Immature natural killer cell (primary cell): Measurements from ENCODE around the gene SLC25A45. TPM values are rescaled to one million over a fixed set of nuclear protein-coding genes. Genes with fewer than 3 reads are reported as not detected.
A peak's percentile ranks its signal among the peaks of the same experiment; 100 is the strongest.

Experiments used
- DNase-seq, 3 donors: peaks; one replicate each; pipeline ENCODE4 v3.0.0; 2022; ENCODE audit warnings: mixed read lengths in 1 of 3
- H3K27ac Mint-ChIP-seq, 6 donors: one replicate each; pipeline ENCODE4 v1.8.0; 2020; ENCODE audit warnings: mixed read lengths in 6 of 6, mild to moderate bottlenecking in 5 of 6, inconsistent platforms in 4 of 6, moderate library complexity in 3 of 6
- H3K27me3 Mint-ChIP-seq, 3 donors: one replicate each; pipeline ENCODE4 v1.8.0; 2020 to 2021; ENCODE audit warnings: low read depth in 3 of 3, mild to moderate bottlenecking in 3 of 3, mixed read lengths in 3 of 3, moderate library complexity in 3 of 3, inconsistent platforms in 1 of 3
- H3K36me3 Mint-ChIP-seq, 3 donors: one replicate each; pipeline ENCODE4 v1.8.0; 2020; ENCODE audit warnings: mixed read lengths in 3 of 3, inconsistent platforms in 2 of 3, mild to moderate bottlenecking in 2 of 3
- H3K4me1 Mint-ChIP-seq, 2 donors: one replicate each; pipeline ENCODE4 v1.8.0; 2020; ENCODE audit warnings: inconsistent platforms in 2 of 2, mild to moderate bottlenecking in 2 of 2, mixed read lengths in 2 of 2, moderate library complexity in 1 of 2
- H3K4me3 Mint-ChIP-seq, 5 donors: one replicate each; pipeline ENCODE4 v1.8.0; 2020; ENCODE audit warnings: mild to moderate bottlenecking in 5 of 5, mixed read lengths in 5 of 5, inconsistent platforms in 3 of 5, moderate library complexity in 3 of 5
- H3K9me3 Mint-ChIP-seq, 6 donors: one replicate each; pipeline ENCODE4 v1.8.0; 2020; ENCODE audit warnings: mild to moderate bottlenecking in 6 of 6, mixed read lengths in 6 of 6, inconsistent platforms in 4 of 6, moderate library complexity in 3 of 6
- polyA plus RNA-seq, 3 donors: library from polyadenylated mRNA; unstranded; fragments of 300-500 nt; fragmentation: Illumina TruSeq; gene quantifications; one replicate each; pipeline ENCODE4 v1.2.3, GENCODE V29; 2021

SLC25A45 gene
- polyA plus RNA-seq, 3 donors from 2014 or later: 4.5 to 16.0 (median 10.3) TPM

DNA sequence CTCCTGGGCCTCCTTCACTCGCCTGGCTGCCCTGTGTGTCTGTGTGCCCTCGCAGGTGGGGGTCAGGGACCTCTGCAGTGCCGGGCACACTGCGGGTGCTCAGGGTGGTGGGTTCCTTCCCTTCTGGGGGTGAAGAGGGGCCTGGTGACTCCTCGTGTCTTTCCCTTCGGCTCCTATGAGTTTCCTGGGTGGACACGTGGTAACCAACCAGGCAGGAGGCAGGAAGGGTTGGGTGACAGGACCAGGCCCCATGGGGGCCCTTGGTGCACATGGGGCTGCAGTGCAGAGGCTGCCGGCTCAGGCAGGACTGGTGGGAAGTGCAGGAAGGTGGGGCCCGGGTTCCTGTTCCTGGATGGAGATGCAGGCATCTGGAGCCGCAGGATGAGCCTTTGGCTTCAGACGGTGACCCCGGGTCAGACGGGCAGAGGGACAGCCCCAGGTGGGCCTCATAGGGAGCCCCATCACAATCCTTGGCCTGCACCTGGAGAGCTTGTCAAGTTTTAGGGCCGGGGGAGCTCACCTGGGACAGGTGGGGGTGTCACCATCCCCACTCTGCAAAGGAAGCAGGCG lies 13.6 kb upstream of the SLC25A45 start:
- no peak overlapping the region for H3K27ac Mint-ChIP-seq
- H3K4me3 Mint-ChIP-seq: no peak overlapping the region
- no peak for DNase-seq
- peaks cover 5 to 16% (median 5%) of the 10 kb centered on the region in 3 donors for H3K36me3 Mint-ChIP-seq
- H3K4me1 Mint-ChIP-seq: peaks cover 11 to 12% of the 10 kb centered on the region in 2 donors
- no peaks in the 10 kb centered on the region for H3K27me3 Mint-ChIP-seq
- no peaks in the 10 kb centered on the region for H3K9me3 Mint-ChIP-seq

DNA sequence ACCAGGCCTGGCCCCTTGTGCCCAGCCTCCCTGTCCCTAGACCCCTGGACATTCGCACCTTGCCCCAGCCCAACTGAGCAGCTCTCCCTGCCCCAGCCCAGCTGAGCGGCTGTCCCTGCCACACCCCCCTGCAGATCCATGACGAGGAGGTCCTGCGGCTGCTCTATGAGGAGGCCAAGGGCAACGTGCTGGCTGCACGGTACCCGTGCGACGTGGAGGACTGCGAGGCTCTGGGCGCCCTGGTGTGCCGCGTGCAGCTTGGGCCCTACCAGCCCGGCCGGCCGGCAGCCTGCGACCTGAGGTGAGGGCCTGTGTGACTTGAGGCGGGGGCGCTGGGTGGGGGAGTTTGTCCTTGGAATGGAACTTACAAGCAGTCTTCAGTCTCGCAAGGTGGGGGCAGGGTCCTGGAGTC lies 11.7 kb upstream of the SLC25A45 start:
- H3K27ac Mint-ChIP-seq: no peak overlapping the region
- H3K9me3 Mint-ChIP-seq: no peaks in the 10 kb centered on the region
- H3K36me3 Mint-ChIP-seq: peaks cover 5 to 16% (median 5%) of the 10 kb centered on the region in 3 donors
- no peak overlapping the region for H3K4me3 Mint-ChIP-seq
- no peaks in the 10 kb centered on the region for H3K27me3 Mint-ChIP-seq
- H3K4me1 Mint-ChIP-seq: peaks cover 23% of the 10 kb centered on the region in 2 donors
- no peak for DNase-seq

DNA sequence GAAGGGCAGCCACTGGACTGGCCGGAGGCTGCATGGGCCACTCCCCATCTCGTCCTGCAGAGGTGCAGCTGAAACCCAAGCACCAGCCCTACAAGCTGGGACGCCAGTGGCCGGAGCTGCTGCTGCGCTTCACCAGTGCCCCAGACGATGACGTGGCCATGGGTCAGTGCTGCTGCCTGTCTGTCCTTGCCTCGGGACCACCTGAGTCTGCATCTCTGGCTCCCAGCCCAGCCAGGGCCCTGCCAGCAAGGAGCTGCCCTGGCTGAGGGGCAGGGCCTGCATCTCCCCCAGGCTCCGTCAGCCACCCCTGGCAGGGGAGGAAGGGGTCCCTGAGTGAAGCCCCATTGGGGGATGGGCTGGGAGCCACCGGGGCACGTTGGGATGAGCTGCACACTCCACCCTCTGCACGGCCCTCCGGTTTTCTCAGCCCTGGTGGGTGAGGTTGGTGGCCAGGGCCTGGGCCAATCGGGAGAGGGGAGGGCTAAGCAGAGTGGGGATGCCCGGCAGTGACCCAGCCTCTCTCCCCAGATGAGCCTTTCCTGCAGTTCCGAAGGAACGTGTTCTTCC lies 11.2 kb upstream of the SLC25A45 start:
- no peaks in the 10 kb centered on the region for H3K9me3 Mint-ChIP-seq
- no peak overlapping the region for H3K27ac Mint-ChIP-seq
- no peak for DNase-seq
- H3K4me1 Mint-ChIP-seq: peaks cover 28% of the 10 kb centered on the region in 2 donors
- peaks cover 5 to 15% (median 5%) of the 10 kb centered on the region in 3 donors for H3K36me3 Mint-ChIP-seq
- no peaks in the 10 kb centered on the region for H3K27me3 Mint-ChIP-seq
- H3K4me3 Mint-ChIP-seq: no peak overlapping the region

DNA sequence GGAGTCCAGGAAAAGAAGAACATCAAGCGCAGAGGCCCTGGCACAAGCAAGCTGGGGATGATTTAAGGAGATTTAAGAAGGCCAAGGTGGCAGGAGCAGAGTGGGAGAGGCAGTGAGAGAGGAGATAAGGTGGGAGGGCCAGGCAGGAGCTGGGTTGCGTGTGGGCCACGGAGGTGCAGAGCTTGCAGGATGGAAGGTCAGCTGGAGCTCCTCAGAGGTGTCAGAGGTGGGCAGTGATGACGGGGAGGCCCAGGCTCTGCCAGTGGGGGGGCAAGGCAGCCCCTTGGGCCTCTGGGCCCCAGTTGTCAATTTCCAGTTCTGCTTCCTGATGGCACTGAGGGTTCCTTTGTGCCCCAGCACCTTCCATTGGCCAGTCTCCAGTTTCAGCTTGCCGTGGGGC lies 10.5 kb upstream of the SLC25A45 start:
- H3K27ac Mint-ChIP-seq: peak overlapping the region in 2 of 6 donors; percentile 26 to 30
- no peaks in the 10 kb centered on the region for H3K27me3 Mint-ChIP-seq
- peaks cover 5 to 11% (median 5%) of the 10 kb centered on the region in 3 donors for H3K36me3 Mint-ChIP-seq
- no peak for DNase-seq
- no peaks in the 10 kb centered on the region for H3K9me3 Mint-ChIP-seq
- H3K4me1 Mint-ChIP-seq: peaks cover 33 to 35% of the 10 kb centered on the region in 2 donors
- H3K4me3 Mint-ChIP-seq: no peak overlapping the region

DNA sequence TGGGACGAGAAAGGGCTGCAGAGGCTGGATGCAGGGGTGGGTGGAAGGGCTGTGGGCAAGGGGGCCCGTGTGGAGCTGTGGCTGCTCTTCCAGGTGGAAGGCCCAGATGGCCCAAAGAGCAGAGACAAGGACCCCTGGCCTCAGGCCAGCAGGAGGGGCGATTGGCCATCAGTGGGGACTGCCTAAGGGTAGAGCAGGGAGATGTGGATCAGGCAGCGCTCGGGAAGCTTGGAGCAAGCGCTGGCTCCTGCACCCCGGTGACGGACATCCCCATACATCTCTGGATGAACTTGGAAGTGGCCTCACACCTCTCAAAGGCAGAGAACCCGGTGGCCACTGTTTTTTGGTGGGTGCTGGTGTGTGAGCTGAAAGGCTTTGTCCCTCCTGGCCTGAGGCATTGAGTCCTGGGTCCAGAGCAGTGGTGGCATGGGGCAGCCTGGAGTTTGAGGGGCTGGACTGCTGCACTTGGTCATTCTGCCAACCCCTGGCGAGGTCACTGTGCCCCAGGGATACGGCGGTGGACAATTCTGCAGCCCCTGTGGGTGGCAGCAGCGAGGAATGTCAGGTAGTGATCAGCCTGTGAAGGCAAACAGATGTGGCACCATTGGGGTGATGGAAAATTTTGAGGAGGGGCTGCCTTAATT lies 9.9 kb upstream of the SLC25A45 start:
- Mint-ChIP-seq H3K27me3 (no peaks in the 10 kb centered on the region), H3K36me3 (peaks cover 2 to 9% (median 3%) of the 10 kb centered on the region in 3 donors), H3K4me1 (peaks cover 35 to 36% of the 10 kb centered on the region in 2 donors), H3K27ac (peak overlapping the region in 4 of 6 donors; percentile 36 to 62 (median 50)), H3K9me3 (no peaks in the 10 kb centered on the region), H3K4me3 (no peak overlapping the region)
- no peak for DNase-seq

GRCh38 chr11:65390996-65391395 lies 8.6 kb upstream of the SLC25A45 start:
- Mint-ChIP-seq H3K4me3 (no peak overlapping the region), H3K36me3 (peaks cover 0 to 6% (median 0%) of the 10 kb centered on the region in 3 donors), H3K27me3 (peaks cover 2 to 9% (median 3%) of the 10 kb centered on the region in 3 donors), H3K27ac (peak overlapping the region in 4 of 6 donors; percentile 59 to 65 (median 62)), H3K9me3 (no peaks in the 10 kb centered on the region), H3K4me1 (peaks cover 38 to 44% of the 10 kb centered on the region in 2 donors)
- DNase-seq: no peak

- Mint-ChIP-seq H3K27ac (peak overlapping the region in 5 of 6 donors; percentile 35 to 61 (median 57)), H3K27me3 (peaks cover 3 to 14% (median 4%) of the 10 kb centered on the region in 3 donors), H3K36me3 (peaks cover 0 to 6% (median 0%) of the 10 kb centered on the region in 3 donors), H3K4me3 (peak overlapping the region in 1 of 5 donors; percentile 30), H3K9me3 (no peaks in the 10 kb centered on the region), H3K4me1 (peaks cover 42 to 50% of the 10 kb centered on the region in 2 donors)
- no peak for DNase-seq
Observed at GRCh38 chr11:65390099-65390941, 7.9 kb upstream of the SLC25A45 start.

GRCh38 chr11:65389294-65389980 lies 7.0 kb upstream of the SLC25A45 start:
- peaks cover 51 to 59% of the 10 kb centered on the region in 2 donors for H3K4me1 Mint-ChIP-seq
- H3K9me3 Mint-ChIP-seq: no peaks in the 10 kb centered on the region
- H3K27ac Mint-ChIP-seq: peak overlapping the region in 3 of 6 donors; percentile 57 to 66 (median 61)
- peaks cover 3 to 17% (median 4%) of the 10 kb centered on the region in 3 donors for H3K27me3 Mint-ChIP-seq
- H3K36me3 Mint-ChIP-seq: peaks cover 0 to 6% (median 0%) of the 10 kb centered on the region in 3 donors
- H3K4me3 Mint-ChIP-seq: peak overlapping the region in 2 of 5 donors; percentile 13 to 64
- DNase-seq: no peak

- H3K4me1 Mint-ChIP-seq: peaks cover 58 to 66% of the 10 kb centered on the region in 2 donors
- no peak for DNase-seq
- peak overlapping the region in 5 of 6 donors; percentile 65 to 92 (median 77) for H3K27ac Mint-ChIP-seq
- H3K9me3 Mint-ChIP-seq: no peaks in the 10 kb centered on the region
- peak overlapping the region; percentile 62 to 88 (median 74) for H3K4me3 Mint-ChIP-seq
- H3K36me3 Mint-ChIP-seq: peaks cover 0 to 6% (median 0%) of the 10 kb centered on the region in 3 donors
- peaks cover 3 to 18% (median 4%) of the 10 kb centered on the region in 3 donors for H3K27me3 Mint-ChIP-seq
Observed at GRCh38 chr11:65388731-65389130, 6.3 kb upstream of the SLC25A45 start.

- Mint-ChIP-seq H3K27ac (peak within 1 kb of the TSS; percentile 99 to 100 (median 100)), H3K4me3 (peak within 1 kb of the TSS; percentile 86 to 90 (median 88)), H3K4me1 (peaks cover 74 to 77% of the 10 kb centered on the region in 2 donors), H3K36me3 (no peaks in the 10 kb centered on the region), H3K9me3 (no peaks in the 10 kb centered on the region), H3K27me3 (peaks cover 3 to 31% (median 4%) of the 10 kb centered on the region in 3 donors)
- DNase-seq: peak; percentile 92 to 94 (median 93)
Observed at GRCh38 chr11:65386307-65387140, 4.1 kb upstream of the SLC25A45 start, which contains the start of gene FRMD8. FRMD8 (plus strand) TSS chr11:65386637; CDS start chr11:65387037, 400 bp downstream.

DNA sequence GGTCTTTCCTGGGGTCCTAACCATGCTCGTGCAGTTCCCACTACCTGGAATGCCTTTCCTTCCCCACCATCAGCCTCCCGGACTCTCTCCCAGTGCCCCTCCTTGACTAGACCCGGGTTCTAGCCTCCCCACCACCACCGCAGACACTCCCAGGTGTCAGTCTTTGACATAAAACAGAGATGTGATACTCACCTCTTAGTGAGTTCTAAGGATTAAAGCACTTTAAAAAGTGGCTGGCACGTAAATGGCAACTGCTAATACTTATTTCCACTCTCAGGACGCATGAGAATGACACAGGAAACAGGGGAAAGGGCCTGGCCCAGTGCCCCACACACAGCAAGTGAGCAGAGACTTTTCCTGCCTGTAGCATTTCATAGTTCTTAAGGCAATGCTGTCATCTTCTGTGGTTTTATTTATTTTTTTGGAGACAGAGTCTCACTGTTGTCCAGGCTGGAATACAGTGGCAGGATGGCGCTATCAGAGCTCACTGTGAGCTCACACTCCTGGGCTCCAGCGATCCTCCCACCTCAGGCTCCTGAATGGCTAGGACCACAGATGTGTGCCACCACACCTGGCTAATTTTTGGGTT lies 1.9 kb upstream of the SLC25A45 start:
- Mint-ChIP-seq H3K4me3 (peak overlapping the region; percentile 77 to 90 (median 88)), H3K4me1 (peaks cover 66 to 75% of the 10 kb centered on the region in 2 donors), H3K27me3 (peaks cover 3 to 31% (median 4%) of the 10 kb centered on the region in 3 donors), H3K9me3 (no peaks in the 10 kb centered on the region), H3K36me3 (no peaks in the 10 kb centered on the region), H3K27ac (peak overlapping the region; percentile 99 to 100 (median 100))
- peak; percentile 50 to 54 (median 53) for DNase-seq

- no peaks in the 10 kb centered on the region for H3K36me3 Mint-ChIP-seq
- no peak for DNase-seq
- H3K9me3 Mint-ChIP-seq: no peaks in the 10 kb centered on the region
- H3K27me3 Mint-ChIP-seq: peaks cover 3 to 31% (median 4%) of the 10 kb centered on the region in 3 donors
- peak overlapping the region; percentile 99 to 100 (median 100) for H3K27ac Mint-ChIP-seq
- H3K4me3 Mint-ChIP-seq: peak overlapping the region; percentile 77 to 90 (median 88)
- H3K4me1 Mint-ChIP-seq: peaks cover 60 to 69% of the 10 kb centered on the region in 2 donors
Observed at GRCh38 chr11:65383778-65384177, 1.3 kb upstream of the SLC25A45 start.
